GM19240 (cell line): ENCODE measurements around the gene ERGIC1.
"Not testable (repeated sequence)": the region's sequence is repeated elsewhere in the genome, so short reads cannot be mapped to it uniquely, and the experiment has no call there.

ENCODE experiments used
- DNase-seq: peaks from one replicate; pipeline ENCODE4 v3.0.0; 2011; ENCODE audit warnings: low spot score; ENCODE audit not compliant: insufficient read length

The ERGIC1 gene

GRCh38 chr5:172877466-172878260, 43.6 kb downstream of the ERGIC1 start:
- no peak for DNase-seq

- no peak for DNase-seq
Observed at GRCh38 chr5:172878585-172878932, 44.5 kb downstream of the ERGIC1 start.

DNA sequence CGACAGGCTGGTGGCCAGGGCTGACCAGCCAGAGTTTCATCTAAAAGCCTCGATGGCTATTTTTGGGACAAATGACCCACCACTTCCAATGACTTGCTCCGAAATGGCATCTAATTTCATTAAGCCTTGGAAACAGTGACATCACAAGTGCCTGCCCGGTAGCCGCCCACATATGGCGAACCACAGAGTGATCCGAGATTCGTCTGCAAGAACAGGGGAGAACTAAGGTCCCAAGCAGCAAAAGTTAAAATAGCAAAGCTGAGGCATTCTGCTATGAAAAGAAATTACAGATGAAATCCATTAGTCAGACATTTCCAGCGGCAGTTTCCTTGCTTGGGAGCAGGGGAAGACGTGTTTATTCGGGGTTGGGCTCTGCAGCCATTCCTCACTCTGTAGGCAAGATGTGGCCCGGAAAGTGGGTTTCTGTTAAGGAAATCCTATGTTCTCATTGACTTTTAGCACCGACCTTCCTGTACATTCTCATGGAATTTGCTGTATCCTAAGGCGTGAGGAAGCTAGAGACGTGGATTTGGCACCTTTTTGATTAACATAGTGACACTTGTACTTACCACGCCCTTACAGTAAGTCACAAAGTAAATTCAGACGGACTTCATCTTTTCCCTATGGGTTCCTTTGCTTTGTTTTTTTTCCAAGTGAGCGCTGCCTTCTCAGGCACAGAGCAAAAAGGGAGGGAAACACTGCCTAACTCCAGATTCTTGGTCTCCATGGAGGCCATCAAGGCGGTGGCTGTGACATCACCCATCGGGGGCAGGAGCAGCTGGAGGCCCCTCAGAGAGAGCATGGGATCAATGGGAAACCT, 45.1 kb downstream of the ERGIC1 start:
- DNase-seq: no peak

DNA sequence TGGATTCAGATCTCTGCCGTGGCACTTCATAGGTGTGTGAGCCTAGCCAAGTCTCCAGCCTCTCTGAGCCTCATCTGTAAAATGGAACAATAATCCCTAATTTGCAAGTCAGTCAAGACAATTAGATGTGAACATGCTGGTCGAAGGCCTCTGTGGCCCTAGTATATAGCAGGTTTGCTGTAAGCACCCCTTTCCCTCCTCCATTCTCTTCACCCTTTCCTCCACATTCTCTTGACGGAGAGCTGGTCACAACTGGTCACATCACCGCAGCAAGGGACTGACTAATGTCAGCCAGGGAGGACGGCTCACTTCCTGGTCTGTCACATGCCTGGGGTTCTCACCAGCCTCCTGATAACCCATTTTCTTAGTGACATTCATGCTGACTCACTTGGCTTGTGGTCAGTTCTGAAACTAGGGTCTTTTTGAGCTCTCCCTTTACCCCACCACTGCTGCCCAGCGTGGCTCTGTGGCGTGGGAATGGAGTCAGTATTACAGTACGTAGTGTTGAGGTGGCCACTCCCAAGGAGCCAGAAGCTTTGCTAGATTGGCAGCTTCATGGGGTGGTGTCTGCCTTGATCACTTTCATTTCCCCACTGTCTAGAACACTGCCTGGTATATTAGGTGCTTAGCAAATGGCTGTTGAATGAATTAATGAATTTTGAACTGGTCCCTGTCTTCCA, 47.8 kb downstream of the ERGIC1 start:
- peak; percentile 45 for DNase-seq

GRCh38 chr5:172883066-172883465, 49.0 kb downstream of the ERGIC1 start:
- no peak for DNase-seq

- DNase-seq: no peak
Observed at GRCh38 chr5:172885597-172886340, 51.7 kb downstream of the ERGIC1 start.

- DNase-seq: no peak
Observed at GRCh38 chr5:172886476-172886875, 52.4 kb downstream of the ERGIC1 start.

- no peak for DNase-seq
Observed at GRCh38 chr5:172886974-172887501, 53.0 kb downstream of the ERGIC1 start.

- no peak for DNase-seq
Observed at GRCh38 chr5:172887692-172888091, 53.6 kb downstream of the ERGIC1 start.

GRCh38 chr5:172890659-172891058, 56.6 kb downstream of the ERGIC1 start:
- DNase-seq: no peak

DNA sequence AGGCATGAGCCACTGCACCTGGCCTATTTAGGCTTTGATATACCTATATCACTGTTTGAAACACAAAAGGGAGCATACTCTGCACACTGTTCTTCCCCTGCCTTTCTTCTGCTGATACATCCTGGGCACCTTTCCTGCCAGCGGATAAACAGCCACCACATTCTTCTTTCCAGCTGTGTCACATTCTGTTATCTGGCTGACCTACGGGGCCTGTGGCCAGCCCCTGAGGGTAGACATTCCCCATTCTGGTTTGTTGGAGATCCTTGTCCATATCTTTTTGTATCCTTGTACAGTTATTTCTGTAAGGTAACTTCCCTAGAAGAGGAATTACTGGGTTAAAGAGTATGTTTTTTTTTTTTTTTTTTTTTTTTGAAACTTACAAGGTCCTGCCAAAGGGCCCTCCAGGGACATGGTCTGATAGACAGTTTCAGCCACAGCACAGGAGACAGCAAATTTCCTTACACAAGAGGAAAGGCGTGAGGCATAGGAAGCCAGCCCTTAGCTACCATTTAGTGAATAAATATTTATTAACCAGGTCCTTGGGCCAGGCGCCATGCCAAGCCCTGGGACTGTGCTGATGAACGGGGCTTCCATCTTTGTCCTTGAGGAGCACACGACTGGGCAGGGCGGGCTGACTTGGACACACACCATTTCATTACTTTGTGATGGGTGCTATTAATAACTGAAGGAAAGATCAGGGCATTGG, 57.8 kb downstream of the ERGIC1 start:
- no peak for DNase-seq

GRCh38 chr5:172892713-172893112, 58.7 kb downstream of the ERGIC1 start:
- no peak for DNase-seq

DNA sequence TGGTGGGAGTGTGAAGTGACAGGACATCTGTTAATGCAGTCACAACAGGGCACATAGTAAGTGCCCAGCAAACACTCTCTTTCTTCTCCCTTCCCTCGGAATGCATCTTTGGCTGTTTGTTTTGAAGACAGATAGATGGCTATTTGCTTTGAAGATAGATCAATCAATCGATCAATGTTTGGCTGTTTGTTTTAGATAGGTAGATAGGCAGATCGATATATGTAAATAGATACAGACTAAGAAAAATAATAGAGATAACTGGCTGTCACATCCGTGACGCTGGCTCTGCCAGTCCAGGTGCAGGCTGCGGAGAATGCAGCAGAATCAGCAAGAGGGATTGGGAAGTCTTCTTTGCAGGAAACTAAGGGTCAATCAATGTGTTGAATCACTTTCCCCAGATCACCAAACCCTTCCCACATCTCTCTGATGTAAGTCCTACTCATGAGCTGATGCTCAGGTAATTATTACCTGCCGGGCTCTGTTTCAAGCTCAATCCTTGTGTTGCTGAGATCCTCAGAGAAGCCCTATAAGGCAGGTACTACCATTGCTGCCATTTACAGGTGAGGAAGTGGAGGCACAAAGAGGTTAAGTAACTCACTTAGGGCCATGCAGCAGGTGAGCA, 60.8 kb downstream of the ERGIC1 start:
- DNase-seq: no peak

- no peak for DNase-seq
Observed at GRCh38 chr5:172895549-172895948, 61.5 kb downstream of the ERGIC1 start.

- no peak for DNase-seq
Observed at GRCh38 chr5:172896465-172896864, 62.4 kb downstream of the ERGIC1 start.

DNA sequence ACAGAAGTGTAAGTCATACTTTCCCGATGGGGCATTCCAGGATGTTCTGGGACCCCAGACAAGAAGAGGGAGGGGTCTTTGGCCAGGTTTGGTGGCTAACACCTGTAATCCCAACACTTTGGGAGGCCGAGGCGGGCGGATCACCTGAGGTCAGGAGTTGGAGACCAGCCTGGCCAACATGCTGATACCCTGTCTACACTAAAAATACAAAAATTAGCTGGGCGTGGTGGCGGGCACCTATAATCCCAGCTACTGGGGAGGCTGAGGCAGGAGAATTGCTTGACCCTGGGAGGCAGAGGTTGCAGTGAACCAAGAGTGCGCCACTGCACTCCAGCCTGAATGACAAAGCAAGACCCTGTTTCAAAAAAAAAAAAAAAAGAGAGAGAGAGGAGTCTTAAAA, 63.0 kb downstream of the ERGIC1 start:
- not testable (repeated sequence) for DNase-seq

DNA sequence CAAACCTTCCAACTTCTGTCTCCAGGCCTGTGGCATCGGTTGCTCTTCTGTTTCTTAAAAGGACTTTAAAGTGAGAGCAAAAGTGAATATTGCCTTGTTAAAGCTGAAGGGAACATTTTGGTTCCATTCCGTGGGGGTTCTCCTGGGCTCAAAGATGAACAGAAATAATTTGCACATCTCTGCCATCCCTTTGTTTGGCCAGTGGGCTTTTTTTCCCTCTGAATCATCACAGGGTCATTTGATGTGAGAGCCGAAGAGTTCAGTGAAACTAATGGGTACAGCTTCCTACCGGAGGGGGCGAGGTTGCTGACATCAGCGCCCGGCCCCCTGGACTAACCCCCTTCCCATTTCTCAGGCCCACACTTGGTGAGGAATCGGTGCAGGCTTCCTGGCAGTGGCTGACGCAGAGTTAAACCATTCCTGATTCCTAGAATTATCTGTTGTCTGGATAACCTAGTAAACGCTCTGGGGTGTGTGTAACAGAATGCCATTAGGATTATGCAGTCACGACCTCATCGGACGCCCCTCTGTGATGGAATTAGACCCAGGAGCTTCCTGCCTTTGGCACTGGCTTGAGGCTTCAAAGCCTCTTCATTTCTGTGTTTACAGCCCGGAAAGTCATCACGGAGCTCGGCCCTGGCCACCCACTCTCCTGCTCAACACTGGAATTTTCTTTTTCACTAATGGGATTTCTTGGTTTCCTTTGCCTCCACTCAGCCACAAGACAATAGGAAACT, 63.6 kb downstream of the ERGIC1 start:
- no peak for DNase-seq

DNA sequence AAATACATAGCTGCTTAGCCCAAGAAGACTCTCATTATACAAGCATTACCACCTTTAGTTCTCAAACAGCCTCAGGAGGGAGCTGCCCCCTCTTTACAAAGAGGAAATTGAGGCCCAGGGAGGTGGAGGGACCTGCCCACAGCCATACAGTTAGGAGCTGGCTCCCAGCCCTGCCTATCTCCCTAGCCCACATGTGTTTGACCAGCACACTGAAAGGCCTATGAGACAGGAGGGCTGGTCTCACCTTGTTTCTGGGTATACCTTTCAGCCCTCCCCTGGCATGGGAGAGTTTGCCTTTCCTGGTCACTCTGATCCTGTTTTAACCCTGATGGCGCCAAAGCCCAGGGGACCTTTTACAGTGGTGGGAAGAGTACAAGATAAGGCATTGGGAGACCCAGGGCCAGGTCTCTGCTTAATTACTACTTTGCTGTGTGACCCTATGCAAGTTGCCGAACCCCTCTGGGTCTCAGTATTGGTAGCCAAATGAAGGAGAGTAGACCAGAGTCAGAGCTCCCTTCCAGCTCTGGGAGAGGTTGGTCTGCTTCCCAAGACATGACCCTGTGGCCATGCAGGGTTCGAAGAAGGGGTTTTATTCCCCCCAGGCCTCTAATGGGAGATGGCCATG, 64.3 kb downstream of the ERGIC1 start:
- DNase-seq: no peak

GRCh38 chr5:172898843-172899369, 64.9 kb downstream of the ERGIC1 start:
- DNase-seq: no peak
